NT2/D1 (cell line): ENCODE data around the gene PLCH2.

Experiments used
- DNase-seq: peaks from one replicate; pipeline ENCODE4 v3.0.0-alpha.2; 2011; ENCODE audit warnings: low read depth, low spot score
- H3K27me3 ChIP-seq: 2 replicates; pipeline ENCODE4 v1.6.0; 2011; ENCODE audit warnings: mild to moderate bottlenecking; ENCODE audit not compliant: insufficient read length, insufficient read depth
- H3K36me3 ChIP-seq: 2 replicates; pipeline ENCODE4 v1.6.1; 2011; ENCODE audit warnings: mild to moderate bottlenecking, low read length, mixed read lengths; ENCODE audit not compliant: insufficient read depth, insufficient read length
- H3K4me1 ChIP-seq: 2 replicates; pipeline ENCODE4 v1.5.1; 2011; ENCODE audit not compliant: insufficient read depth, insufficient read length
- H3K4me3 ChIP-seq: 2 replicates; pipeline ENCODE4 v1.5.1; 2011; ENCODE audit warnings: low read depth; ENCODE audit not compliant: insufficient read length
- H3K9ac ChIP-seq: 2 replicates; pipeline ENCODE4 v1.6.0; 2011; ENCODE audit warnings: low read depth; ENCODE audit not compliant: insufficient read length
- H3K9me3 ChIP-seq: 2 replicates; pipeline ENCODE4 v1.5.1; 2011; ENCODE audit warnings: mild to moderate bottlenecking, low read length; ENCODE audit not compliant: insufficient read depth
- SUZ12 ChIP-seq: IDR thresholded peaks from 2 replicates; pipeline ENCODE4 v1.6.1; 2011; ENCODE audit not compliant: insufficient read length, insufficient read depth; ENCODE audit errors: extremely low read depth
- YY1 ChIP-seq: IDR thresholded peaks from 2 replicates; pipeline ENCODE4 v1.6.1; 2011; ENCODE audit not compliant: insufficient read length, insufficient read depth
- ZNF274 ChIP-seq: IDR thresholded peaks from 2 replicates; pipeline ENCODE4 v1.6.1; 2011; ENCODE audit warnings: mild to moderate bottlenecking, low read depth, low read length

The PLCH2 gene

DNA sequence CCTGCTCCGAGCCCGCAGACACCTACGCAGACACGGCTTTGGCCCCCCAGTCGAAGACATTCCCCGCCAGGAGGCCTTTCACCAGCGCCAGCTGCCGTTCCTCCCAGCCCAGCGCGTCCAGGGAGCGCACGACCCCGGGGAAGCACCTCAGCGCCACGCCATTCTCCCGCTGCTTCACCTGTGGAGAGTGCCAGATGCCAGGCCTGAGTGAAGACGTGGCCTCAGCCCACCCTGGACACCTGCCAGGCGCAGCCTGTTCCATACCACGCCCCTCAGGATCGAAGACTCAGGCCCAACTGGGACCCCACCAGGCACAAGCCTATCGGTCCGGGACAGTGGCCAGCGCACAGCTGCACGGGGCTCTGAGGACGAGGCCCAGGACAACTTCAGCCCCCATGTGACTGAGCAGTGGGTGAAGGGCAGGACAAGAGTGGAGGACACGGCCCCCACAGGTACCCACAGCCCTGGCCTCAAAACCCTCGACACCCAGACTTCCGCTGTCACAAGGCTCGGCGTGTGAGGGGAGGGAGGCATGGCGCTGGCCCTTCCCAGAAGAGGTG lies 36.9 kb downstream of the PLCH2 start:
- Histone ChIP-seq H3K36me3 (peaks cover 96% of the 10 kb centered on the region), H3K9ac (no peak overlapping the region), H3K9me3 (no peaks in the 10 kb centered on the region), H3K4me1 (no peaks in the 10 kb centered on the region), H3K27me3 (no peaks in the 10 kb centered on the region), H3K4me3 (no peak overlapping the region)
- no peak for DNase-seq
- no peak for TF ChIP-seq SUZ12
- no peak for TF ChIP-seq YY1
- TF ChIP-seq ZNF274, result no peak

- Histone ChIP-seq H3K4me1 (no peaks in the 10 kb centered on the region), H3K27me3 (no peaks in the 10 kb centered on the region), H3K9ac (no peak overlapping the region), H3K9me3 (no peaks in the 10 kb centered on the region), H3K4me3 (no peak overlapping the region), H3K36me3 (peaks cover 98% of the 10 kb centered on the region)
- TF ChIP-seq YY1, result no peak
- TF ChIP-seq SUZ12, result no peak
- no peak for TF ChIP-seq ZNF274
- DNase-seq, result no peak
These were observed 38.0 kb downstream of the PLCH2 start for GRCh38 chr1:2513939-2514652.

GRCh38 chr1:2514863-2515762 lies 39.0 kb downstream of the PLCH2 start:
- DNase-seq, result no peak
- no peak overlapping the region for H3K9ac ChIP-seq
- no peak overlapping the region for H3K4me3 ChIP-seq
- no peaks in the 10 kb centered on the region for H3K4me1 ChIP-seq
- peaks cover 96% of the 10 kb centered on the region for H3K36me3 ChIP-seq
- no peak for TF ChIP-seq YY1
- no peak for TF ChIP-seq SUZ12
- no peak for TF ChIP-seq ZNF274
- no peaks in the 10 kb centered on the region for H3K9me3 ChIP-seq
- no peaks in the 10 kb centered on the region for H3K27me3 ChIP-seq

GRCh38 chr1:2515763-2516080 lies 39.6 kb downstream of the PLCH2 start:
- H3K9me3 ChIP-seq, result no peaks in the 10 kb centered on the region
- H3K36me3 ChIP-seq, result peaks cover 94% of the 10 kb centered on the region
- H3K4me1 ChIP-seq, result peaks cover 1% of the 10 kb centered on the region
- no peak overlapping the region for H3K4me3 ChIP-seq
- no peaks in the 10 kb centered on the region for H3K27me3 ChIP-seq
- TF ChIP-seq YY1 (no peak), SUZ12 (no peak), ZNF274 (no peak)
- no peak for DNase-seq
- no peak overlapping the region for H3K9ac ChIP-seq

GRCh38 chr1:2516124-2516523 lies 40.0 kb downstream of the PLCH2 start:
- H3K4me1 ChIP-seq, result peaks cover 3% of the 10 kb centered on the region
- TF ChIP-seq YY1, result no peak
- TF ChIP-seq SUZ12, result no peak
- no peak for TF ChIP-seq ZNF274
- H3K9ac ChIP-seq, result no peak overlapping the region
- peaks cover 94% of the 10 kb centered on the region for H3K36me3 ChIP-seq
- H3K4me3 ChIP-seq, result no peak overlapping the region
- no peak for DNase-seq
- H3K27me3 ChIP-seq, result no peaks in the 10 kb centered on the region
- no peaks in the 10 kb centered on the region for H3K9me3 ChIP-seq

DNA sequence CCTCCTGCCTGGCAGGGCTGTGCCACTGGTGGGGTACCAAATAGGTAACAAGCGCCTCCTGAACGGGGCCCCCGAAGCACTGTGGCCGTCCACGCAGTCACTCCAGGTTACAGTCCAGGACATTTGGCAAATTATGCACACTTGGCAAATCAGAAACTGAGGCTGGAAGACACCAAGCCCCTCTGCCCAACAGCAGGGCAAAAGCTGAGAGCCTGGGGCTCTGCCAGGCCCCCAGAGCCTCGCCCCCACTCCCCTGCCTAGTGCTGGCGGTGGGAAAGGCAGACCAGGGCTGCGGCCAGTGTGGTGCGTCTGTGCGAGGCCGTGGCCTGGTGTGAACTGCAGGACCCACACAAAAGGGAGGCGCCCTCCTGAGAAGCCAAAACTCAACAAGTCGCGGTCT lies 40.9 kb downstream of the PLCH2 start:
- no peak for DNase-seq
- TF ChIP-seq ZNF274 (no peak), SUZ12 (no peak), YY1 (no peak)
- Histone ChIP-seq H3K4me3 (no peak overlapping the region), H3K4me1 (peaks cover 3% of the 10 kb centered on the region), H3K9me3 (no peaks in the 10 kb centered on the region), H3K36me3 (peaks cover 92% of the 10 kb centered on the region), H3K27me3 (no peaks in the 10 kb centered on the region), H3K9ac (no peak overlapping the region)

GRCh38 chr1:2517966-2518365 lies 41.9 kb downstream of the PLCH2 start:
- Histone ChIP-seq H3K4me3 (no peak overlapping the region), H3K36me3 (peaks cover 84% of the 10 kb centered on the region), H3K4me1 (peaks cover 3% of the 10 kb centered on the region), H3K27me3 (no peaks in the 10 kb centered on the region), H3K9me3 (no peaks in the 10 kb centered on the region), H3K9ac (no peak overlapping the region)
- DNase-seq, result no peak
- no peak for TF ChIP-seq SUZ12
- no peak for TF ChIP-seq YY1
- TF ChIP-seq ZNF274, result no peak
